Measurements from ENCODE around the gene HSPA12A.

The HSPA12A gene

DNA sequence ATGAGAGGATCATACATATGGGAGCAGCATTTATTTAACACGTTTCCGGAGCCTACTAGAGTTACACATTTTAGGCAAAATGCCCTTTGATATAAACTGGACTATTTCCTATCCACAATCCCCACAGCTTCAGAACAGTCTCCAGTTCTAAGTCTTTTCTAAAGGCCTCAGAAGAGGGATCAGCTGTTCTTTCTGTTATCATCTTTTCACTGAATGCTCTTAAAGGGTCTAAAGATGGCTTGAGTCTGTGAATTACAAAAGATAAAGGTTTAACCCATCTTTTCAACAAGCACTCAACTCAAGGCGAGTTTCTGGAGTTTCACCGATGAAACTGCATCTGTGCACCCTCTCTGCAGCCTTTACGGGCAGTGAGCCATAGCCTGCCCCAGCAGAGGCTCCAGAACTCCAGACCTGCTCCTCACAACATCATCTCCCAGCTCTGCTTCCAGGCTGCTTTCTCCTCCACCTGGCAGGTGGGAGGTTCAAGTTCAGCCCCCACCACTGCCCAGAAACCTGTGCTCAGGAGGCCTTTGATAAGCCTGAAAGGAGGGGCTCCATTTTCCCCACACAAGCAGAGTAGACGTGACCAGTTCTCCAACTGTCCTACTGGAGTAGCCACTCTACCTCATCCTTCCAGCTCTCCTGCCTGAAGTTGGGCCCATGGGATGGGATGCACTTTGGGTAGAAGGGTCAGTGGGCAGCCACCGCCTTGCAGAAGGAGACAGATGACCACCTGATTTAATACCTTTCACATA, 53.4 kb downstream of the HSPA12A start:
- no peak for DNase-seq

DNA sequence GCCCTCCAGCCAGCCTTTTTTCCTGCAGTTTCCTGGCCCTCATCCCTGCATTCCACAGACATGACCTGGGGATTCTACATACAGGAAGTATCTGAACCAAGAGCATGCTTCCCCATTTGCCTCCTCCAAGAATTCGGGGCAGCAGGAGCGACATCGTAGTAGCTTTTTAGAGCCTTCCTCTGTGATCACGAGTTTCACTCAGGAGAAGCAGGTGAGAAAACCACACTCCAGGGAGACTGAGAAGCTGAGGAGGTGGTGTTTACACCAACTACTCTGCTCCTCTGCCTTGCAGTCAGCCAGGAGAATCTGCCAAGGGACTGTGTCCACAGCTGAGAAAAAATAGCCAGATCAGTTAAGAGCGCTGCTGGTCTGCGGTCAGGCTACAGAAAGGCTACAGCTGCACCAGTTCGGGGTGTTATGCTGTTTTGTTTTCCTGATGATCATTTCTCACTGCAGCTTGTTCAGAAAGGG, 54.1 kb downstream of the HSPA12A start:
- no peak for DNase-seq

DNA sequence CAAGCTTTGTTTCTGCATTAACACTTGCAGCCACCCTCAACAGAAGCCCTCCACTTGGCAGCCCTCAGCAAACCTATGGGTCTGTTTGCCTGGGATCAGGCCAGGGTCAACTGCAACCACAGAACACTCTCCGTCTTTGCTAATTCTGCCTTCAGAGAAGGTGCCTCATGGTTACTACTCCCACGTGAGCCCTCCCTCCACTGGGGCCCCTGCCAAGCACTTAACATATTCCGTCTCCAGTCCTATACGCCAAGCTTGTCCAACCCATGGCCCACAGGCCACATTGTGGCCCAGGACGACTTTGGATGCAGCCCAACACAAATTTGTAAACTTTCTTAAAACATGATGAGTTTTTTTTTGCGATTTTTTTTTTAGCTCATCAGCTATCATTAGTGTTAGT, 54.7 kb downstream of the HSPA12A start:
- no peak for DNase-seq

DNA sequence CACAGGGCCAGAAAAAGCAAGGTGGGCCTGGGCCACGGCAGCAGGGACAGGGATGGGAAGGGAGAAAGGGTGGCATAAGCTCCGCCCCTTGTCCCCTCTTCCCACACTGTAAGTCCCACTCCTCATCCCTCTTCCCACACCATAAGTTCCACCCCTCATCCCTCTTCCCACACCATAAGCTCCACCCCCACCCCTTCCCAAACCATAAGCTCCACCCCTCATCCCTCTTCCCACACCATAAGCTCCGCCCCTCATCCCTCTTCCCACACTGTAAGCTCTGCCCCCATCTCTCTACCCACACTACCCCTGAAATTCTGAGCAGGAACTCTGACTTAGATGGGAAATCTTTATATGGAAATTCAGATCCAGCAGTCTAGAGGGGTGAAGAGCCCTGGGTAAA, 55.7 kb downstream of the HSPA12A start:
- no peak for DNase-seq

DNA sequence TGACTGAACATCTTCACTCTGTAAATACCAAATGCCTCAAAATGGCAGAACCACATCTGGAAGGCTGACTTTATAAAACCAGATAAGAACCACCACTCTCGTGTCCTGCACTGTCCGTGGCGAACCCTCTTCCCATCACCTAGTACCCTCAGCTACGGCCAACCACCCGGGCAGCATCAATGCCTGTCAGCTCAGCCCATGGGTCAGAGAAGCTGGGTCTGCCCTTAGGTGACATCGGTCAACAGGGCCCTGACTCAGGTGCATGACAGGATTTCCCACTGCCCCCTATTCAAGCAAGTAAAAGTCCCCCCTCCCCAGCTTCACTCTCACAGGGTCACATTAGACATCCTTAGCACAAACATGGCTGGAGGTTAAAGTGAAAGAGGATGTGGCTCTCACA, 56.6 kb downstream of the HSPA12A start:
- no peak for DNase-seq

DNA sequence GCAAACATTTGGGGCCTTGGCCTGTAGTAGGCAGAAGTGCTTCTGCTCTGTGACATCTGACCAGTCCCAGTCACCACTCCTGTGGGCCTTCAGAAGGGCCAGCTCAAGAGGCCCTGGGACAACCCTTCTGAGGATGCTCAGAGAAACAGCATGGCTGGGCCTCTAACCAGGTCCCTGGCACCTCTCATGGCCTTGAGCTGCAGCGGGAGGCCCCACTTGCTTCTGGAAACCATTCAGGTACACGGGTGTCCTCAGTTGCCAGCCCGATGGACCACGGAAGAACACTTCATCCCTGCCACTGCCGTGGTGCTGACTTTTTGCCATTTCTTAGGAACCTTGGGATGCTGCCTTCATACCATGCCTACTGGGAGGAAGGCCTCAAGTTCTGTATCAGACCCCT, 57.6 kb downstream of the HSPA12A start:
- DNase-seq = no peak

DNA sequence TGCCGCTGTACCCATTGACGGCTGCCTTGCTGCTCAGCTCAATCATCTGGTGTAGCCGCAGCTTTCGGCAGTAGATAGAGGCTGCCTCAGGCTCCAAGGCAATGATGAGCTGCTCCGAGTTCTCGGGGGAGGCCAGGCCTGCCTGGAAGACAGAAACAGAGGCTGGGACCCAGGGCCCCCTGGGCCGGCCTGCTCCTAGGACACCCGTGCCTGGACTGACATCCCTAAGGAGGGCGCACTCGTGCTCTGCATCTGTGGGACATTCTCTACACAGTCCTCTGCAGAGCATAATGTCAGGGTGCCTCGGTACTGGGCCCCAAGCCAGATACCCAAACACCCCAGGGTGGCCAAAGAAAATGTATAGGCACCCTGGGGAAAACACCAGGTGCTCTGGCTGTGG, 58.5 kb downstream of the HSPA12A start:
- DNase-seq = no peak

DNA sequence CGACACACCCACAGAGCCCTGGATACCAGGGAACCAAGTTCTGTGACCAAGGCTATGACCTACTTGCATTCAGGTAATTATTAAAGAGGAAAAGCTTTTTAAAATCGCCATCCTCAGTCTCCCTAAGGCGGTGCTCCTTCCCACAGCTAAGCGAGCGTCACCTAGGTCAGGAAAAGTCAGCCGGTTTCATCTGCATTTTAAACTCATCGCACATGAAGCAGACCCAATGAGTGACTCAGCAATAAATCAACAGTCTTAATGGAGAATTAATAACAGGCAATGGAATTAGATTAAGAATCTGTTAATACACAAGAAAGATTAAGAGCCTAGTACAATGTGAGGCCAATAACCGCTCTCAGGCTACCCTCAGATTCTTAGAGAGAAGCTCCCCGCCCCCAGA, 59.2 kb downstream of the HSPA12A start:
- no peak for DNase-seq

DNA sequence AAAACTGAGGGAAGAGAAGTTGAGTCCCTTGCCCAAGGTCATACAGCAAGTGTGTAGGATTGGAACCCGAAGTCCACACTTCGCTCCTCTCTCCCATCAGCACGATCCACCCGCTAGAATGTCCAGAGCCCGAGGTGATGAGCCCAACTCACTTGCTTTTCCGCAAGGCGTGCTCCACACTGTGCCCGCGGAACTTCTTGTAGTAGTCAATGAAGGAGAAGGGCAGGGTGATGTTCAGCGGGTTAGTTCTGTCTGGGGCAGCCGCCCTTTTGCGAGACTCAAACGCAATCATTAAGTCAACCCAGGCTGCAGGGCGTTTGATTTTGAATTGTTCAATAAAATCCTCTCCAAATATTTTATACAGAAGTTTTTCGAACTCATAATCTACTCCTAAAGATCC, 63.0 kb downstream of the HSPA12A start:
- DNase-seq = no peak

DNA sequence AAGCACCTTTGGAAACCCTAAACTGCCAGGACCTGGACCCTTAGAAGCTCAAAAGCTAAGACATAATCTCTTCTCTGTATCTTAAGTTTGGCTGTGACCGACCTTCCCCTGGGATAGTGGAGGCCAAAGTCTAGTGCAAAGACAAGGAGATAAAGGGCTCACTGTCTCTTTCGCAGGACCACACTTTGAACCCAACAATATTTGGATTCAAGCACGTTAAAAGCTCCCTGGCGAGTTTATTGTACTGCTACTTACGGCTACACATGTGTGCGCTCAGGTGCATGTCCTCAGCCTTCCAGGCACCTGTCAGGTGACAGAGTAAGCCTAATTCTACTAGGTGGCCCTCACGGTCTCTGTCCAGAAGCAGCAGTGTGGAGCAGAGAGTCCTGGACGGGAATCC, 65.7 kb downstream of the HSPA12A start:
- DNase-seq = no peak

DNA sequence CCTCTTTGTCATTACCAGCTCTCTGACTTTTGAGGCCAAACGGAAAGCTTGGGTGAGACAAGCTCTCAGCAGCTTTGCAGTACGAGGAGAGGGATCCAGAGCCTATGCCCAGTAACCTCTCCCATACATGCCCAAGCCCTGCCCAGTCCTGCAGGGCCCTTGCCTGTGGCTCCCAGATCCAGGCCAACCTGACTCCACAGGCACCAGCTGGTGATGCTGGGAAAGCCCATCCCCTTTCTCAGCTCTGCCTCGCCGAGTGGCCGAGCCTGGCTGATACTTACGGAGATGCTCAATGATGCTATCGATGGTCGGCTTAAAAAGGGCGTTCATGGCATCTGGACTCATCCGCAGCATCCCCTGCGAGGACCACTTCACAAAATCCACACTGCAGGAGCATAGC, 66.2 kb downstream of the HSPA12A start:
- no peak for DNase-seq

DNA sequence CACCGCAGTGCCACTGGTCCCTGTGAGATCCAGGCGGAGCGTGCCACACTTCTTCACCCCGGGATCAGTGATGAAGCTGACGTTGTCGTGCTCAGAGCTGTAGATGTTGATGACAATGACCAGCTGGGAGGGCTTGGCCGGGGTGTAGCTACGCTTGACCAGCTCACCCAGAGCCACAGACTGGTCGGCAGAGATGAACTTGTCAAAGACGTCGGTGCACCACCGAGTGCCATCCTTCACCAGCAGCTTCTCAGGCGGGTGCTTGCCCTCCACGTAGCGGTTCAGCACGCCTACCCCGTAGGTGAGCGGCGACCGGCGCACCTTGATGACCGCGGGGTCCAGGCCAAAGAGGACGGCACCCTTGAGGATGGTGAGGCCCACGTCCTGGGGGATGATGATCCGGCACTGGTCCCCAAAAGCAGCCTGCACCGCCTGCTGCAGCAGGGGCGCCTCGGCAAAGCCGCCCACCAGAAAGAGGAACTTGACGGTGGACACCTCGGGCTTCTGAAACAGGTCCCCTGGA, 67.4 kb downstream of the HSPA12A start:
- DNase-seq = no peak

DNA sequence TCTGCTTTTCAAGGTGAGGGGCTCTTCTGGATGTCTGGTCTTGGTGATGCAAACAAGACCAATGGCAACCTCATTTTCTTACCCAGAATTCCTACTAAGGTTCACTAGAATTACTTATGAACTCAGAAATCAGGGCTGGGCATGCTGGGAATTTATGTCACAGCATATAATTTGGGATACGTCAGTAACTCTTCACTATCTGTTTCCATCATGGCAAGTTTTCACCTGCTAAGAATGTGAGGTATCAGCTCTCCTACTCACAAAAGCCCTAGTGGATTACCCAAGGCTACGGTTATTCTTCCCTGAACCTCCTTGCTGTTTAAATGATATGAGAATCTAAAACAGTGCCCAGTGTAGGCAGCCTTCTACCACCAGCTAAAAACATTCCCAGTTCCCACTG, 68.5 kb downstream of the HSPA12A start:
- no peak for DNase-seq

DNA sequence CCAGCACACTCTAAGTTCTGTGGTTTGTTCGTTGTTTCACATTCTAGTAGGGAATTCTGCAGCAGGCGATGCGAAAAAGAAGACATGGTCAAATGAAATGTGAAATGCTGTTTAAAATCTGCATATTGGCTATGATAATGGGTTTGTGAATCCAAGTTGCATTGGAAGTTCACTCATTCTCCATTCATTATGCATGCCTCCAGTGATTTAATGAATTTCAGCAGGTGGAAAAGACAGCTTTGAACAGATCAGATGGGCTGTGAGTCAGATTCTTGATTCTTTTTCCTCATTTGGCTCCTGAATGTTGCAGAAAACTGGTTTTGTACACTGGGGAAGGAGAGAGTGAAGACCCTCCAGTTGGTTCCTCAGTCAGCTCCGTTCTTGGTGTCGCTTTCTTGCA, 69.5 kb downstream of the HSPA12A start:
- DNase-seq = no peak

DNA sequence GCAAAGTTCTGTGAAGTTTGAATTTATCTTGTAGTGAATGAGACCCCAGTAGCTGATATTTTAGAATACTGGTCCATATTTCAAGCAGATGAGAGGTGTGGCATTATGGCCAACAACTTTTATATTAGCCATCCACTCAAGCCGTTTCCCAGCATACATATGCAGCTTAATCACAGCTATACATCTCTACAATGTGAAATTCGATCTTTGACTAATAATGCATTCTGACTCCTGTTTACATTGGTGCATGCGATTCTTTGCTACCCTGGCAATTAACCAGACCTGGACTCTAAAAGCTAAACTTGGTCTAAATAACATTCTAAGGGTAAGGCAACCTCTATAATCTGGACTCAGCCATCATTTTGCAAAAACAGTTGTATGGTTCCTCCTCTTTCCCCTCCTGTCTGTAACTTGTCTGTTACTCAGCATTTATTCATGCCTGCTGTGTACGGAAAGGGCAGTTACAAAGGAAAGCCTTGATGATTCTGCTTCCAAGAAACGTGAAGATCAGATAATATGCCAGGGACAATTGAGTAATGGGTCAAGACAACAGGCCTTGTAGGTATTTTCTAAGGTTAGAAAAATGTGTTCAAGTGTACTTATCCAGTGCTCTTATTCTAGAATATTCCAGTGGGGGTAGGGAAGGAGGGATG, 71.0 kb downstream of the HSPA12A start:
- DNase-seq = no peak

DNA sequence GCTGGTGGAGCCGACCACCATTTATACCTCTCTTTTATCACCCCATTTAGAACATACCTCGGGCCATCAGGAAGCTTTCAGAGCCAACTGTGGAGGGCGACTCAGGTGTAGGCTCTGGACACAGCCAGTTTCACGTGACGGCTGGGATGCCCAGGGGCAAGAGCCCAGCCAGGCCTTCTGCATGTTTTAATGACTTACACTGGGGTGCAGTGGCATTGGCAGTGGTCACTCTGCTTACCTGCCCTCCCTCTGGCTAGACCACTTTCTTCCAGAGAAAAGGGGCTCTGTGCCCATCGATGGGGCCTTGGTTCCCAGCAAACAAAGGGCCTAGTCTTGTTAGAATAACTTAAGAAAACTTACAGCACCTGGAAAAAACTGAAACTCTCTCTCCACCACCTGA, 71.7 kb downstream of the HSPA12A start:
- DNase-seq = no peak

DNA sequence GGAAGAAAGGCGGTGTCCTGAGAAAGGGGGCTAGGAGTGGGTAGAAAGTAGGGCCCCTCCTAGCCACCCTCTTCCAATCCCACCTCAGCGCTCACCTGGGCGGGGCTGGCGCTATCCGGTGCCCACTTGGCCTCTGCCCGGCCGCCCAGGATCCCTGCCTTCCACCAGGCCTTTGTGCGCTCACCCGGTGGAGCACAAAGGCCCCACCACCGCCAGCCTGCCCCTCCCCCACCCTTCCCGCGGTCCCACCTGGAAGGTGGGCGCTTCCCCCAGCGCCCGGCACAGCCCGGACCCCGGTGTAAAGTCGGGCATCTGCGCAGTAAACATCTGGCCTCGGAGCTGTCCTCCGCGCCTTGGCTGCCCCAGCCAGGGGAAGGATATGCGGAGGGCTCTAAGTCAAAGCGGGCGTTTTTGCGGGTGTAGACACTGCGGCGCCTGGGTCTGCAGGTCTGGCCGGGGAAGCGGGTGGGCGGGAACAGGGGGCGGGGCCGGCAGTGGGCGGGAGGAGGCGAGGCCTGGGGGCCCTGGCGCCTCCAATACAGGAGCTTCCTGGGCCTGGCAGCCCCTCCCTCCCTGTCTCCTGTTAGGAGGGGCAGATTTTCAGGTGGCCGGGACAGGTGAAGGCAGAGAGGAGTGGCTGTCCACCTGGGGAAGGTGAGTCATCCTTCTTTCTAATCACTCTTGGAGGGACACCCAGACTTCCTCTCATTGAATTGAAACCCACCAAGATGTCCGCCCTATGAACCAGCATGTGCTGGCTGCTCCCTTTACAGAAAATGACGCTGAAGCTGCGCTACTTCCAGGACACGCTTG, 72.3 kb downstream of the HSPA12A start:
- no peak for DNase-seq

DNA sequence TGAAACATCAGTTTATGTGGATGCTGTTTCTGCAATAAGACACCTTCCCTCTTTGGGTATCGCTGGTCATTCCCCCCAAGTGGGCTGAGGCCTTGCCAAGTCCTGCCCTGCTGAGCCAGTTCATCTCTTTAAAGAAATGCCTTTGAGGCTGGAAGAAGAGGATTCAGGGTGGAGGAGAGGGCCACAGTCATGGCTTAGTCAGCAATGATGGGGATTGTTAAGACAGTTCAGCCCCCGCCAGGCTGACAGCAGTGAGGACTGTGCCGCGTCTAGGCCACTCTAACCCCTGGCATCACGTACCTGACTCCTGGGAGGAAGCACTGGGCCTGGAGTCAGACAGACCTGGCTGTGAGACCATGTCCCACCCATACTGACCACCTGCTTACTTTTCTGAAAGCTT, 73.3 kb downstream of the HSPA12A start:
- DNase-seq = no peak

DNA sequence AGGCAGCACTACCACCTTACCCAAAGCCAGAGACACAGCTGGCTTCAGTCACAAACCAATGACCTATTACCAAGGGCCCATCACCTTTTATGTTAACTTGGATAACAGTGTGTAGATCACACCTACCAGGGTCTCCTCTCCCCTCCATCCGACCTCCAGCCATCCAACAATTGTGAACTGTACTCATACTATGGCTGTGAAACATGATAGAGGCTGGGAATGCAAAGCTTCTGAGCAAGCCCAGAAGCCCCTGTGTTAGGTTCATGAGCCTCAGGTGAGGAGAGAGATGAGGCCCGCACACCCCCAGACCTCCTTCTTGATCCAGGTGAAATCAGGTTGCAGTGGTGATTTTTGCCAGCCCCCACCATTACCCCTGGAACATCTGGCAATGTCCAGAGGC, 73.9 kb downstream of the HSPA12A start:
- no peak for DNase-seq

DNA sequence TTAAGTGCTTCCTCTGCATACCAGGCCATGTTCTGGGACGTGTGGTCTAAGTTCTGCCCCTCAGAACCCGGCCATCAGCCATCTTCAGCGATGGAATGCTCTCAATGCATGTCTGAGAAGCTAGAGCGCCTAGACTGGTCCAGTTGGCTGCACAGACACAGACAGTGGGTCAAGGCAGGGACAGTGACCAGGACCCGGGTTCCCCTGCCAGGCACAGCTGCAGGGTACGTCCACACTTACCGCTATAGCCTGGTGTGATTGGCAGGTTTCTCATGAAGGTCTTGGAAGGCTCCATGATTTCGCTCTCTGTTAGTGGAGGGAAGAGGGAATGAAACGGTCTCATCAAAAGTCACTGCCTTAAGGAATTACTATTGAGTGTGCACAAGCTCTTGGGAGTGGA, 74.3 kb downstream of the HSPA12A start:
- no peak for DNase-seq

DNA sequence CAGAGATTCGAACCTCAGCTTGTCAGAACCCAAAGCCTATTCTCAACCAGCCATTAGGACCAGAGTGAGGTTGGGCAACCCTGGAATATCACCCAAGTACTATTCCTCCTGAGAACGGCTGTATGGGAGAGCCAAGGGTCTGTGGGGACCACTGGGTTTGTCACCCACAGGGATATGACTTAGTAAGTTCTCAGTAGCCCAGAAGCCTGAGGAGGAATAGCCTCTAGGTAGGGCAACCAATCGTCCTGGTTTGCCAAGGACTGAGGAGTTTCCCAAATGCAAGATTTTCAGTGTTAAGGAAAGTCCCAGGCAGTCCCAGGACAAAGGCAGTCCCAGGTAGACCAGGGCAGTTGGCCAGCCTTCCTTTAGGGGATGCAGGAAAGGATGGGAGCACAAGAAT, 74.9 kb downstream of the HSPA12A start:
- DNase-seq = no peak

DNA sequence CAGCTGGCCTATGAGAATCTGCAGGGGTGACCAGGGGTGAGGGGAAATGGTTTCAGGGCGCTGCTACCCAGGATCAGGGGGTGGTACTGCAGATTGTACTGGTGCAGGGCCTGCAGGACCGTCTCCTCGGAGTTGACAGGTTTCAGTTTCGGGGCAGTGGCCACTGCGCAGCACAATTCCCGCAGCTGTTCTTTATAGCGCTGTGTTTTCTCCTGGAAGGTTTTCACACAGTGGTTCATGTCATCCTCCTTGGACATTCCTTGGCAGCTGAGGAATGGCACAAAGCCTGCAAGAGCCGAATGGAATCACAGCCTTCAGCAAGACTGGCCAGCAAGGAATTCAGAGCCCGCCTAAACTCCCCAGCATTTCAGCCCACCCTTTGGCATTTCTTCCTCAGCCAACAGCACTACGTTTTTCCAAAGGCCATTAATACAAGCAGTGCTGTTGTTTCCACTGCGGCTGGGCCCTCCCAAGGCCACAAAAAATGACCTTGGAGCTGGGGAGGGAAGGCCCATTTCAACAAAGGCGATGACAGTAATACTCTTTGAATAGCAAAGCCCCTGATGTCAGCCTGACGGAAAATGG, 76.7 kb downstream of the HSPA12A start:
- DNase-seq = no peak

DNA sequence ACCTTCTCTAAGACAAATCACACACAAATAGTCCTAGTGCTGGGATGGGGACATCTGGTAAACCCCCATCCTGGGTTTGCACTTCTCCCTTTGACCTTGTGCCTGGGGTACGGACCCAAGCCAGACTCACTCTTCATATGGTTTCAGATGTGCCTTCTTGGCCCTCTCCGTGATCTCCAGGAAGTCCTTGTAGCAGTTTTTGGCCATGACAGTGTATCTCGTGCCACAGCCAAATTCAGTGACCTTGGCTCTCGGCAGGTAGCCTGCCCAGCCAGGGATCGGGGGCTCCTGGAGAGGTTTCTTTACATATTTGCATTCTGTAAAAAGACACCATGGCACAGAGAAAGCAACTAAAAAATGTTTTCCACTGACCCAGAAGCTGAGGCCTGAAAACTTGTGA, 77.7 kb downstream of the HSPA12A start:
- no peak for DNase-seq

All from amniotic stem cell (primary cell).